HepG2 (cell line): ENCODE data around the gene RPP25L. TPM values are rescaled to one million over a fixed set of nuclear protein-coding genes. Genes with fewer than 3 reads are reported as not detected.

Experiments
- ASH2L ChIP-seq: fragments of 300-600, 200-600 bp; sonication (generic); IDR thresholded peaks from 2 replicates; pipeline ENCODE4 v1.7.0; 2017; ENCODE audit warnings: low read depth, mild to moderate bottlenecking, moderate library complexity, mixed read lengths, low read length; ENCODE audit not compliant: insufficient read length
- EP300 ChIP-seq, 3 experiments: sonication (generic) in 1 of 3; formaldehyde crosslinking in 1 of 3; IDR thresholded peaks; 2 replicates each; pipeline versions ENCODE4 v1.5.1 to v1.6.1; 2011 to 2020; ENCODE audit warnings: low read depth in 2 of 3, low read length in 2 of 3, borderline replicate concordance in 1 of 3, improper control_type of control experiment in 1 of 3, mild to moderate bottlenecking in 1 of 3, missing genetic modification reagents in 1 of 3, moderate library complexity in 1 of 3
- EZH2 ChIP-seq: conservative IDR thresholded peaks from 2 replicates; pipeline ENCODE4 v1.6.1; 2012; ENCODE audit warnings: mild to moderate bottlenecking, low read depth, low read length, moderate library complexity
- FOXJ3 ChIP-seq: sonication (generic); formaldehyde crosslinking; IDR thresholded peaks from 2 replicates; pipeline ENCODE4 v1.4.0; 2020; ENCODE audit warnings: missing genetic modification reagents, mild to moderate bottlenecking, borderline replicate concordance
- HDAC6 ChIP-seq: fragments of 200-600 bp; sonication (generic); IDR thresholded peaks from 2 replicates; pipeline ENCODE4 v1.7.0; 2017; ENCODE audit warnings: mild to moderate bottlenecking, antibody characterized with exemption, low read length, low read depth
- IRF1 ChIP-seq: sonication (generic); formaldehyde crosslinking; IDR thresholded peaks from 2 replicates; pipeline ENCODE4 v1.4.0; 2020; ENCODE audit warnings: low read depth, mild to moderate bottlenecking, missing genetic modification reagents
- NR2F6 ChIP-seq, 2 experiments: IDR thresholded peaks; 2 replicates each; pipeline ENCODE4 v1.6.1; 2016; ENCODE audit warnings: antibody characterized with exemption in 1 of 2, mild to moderate bottlenecking in 1 of 2
- RBM22 ChIP-seq: fragments of 200-400 bp; formaldehyde crosslinking; optimal IDR thresholded peaks from 2 replicates; pipeline ENCODE3; 2017; ENCODE audit warnings: mild to moderate bottlenecking, low read length, moderate library complexity
- RELA ChIP-seq: sonication (generic); formaldehyde crosslinking; IDR thresholded peaks from 2 replicates; pipeline ENCODE4 v1.4.0; 2020; ENCODE audit warnings: missing genetic modification reagents
- SIN3A ChIP-seq: IDR thresholded peaks from 2 replicates; pipeline ENCODE4 v1.6.1; 2011; ENCODE audit warnings: low read depth, mild to moderate bottlenecking, control low read depth, low read length, borderline replicate concordance
- SUZ12 ChIP-seq: fragments of 150-350 bp; IDR thresholded peaks from 2 replicates; pipeline ENCODE4 v1.6.1; 2014; ENCODE audit warnings: low read depth, low read length
- TOE1 ChIP-seq: sonication (generic); formaldehyde crosslinking; IDR thresholded peaks from 2 replicates; pipeline ENCODE4 v1.4.0; 2020; ENCODE audit warnings: mild to moderate bottlenecking, missing genetic modification reagents
- ZBTB1 ChIP-seq: sonication (generic); formaldehyde crosslinking; IDR thresholded peaks from 2 replicates; pipeline ENCODE4 v1.4.0; 2020; ENCODE audit warnings: missing genetic modification reagents, borderline replicate concordance
- ZKSCAN5 ChIP-seq: sonication (generic); formaldehyde crosslinking; IDR thresholded peaks from 2 replicates; pipeline ENCODE4 v1.5.1; 2020; ENCODE audit warnings: mild to moderate bottlenecking, missing genetic modification reagents
- ZNF124 ChIP-seq: sonication (generic); formaldehyde crosslinking; IDR thresholded peaks from 2 replicates; pipeline ENCODE4 v1.4.0; 2020; ENCODE audit warnings: missing genetic modification reagents
- ZNF235 ChIP-seq: sonication (generic); formaldehyde crosslinking; IDR thresholded peaks from 2 replicates; pipeline ENCODE4 v1.8.1; 2023; ENCODE audit warnings: mild to moderate bottlenecking, missing genetic modification reagents, borderline replicate concordance
- ZNF44 ChIP-seq: sonication (generic); formaldehyde crosslinking; IDR thresholded peaks from 2 replicates; pipeline ENCODE4 v1.5.1; 2020; ENCODE audit warnings: mild to moderate bottlenecking, missing genetic modification reagents
- ZNF547 ChIP-seq: sonication (generic); formaldehyde crosslinking; IDR thresholded peaks from 2 replicates; pipeline ENCODE4 v1.5.1; 2020; ENCODE audit warnings: mild to moderate bottlenecking, missing genetic modification reagents
- ZNF674 ChIP-seq: sonication (generic); formaldehyde crosslinking; IDR thresholded peaks from 2 replicates; pipeline ENCODE4 v1.5.0; 2020; ENCODE audit warnings: low read depth, mild to moderate bottlenecking, missing genetic modification reagents
- polyA plus RNA-seq, 8 experiments: library from polyadenylated mRNA; depleted of rRNA in 3 of 8; stranded (reverse) in 7 of 8; unstranded in 1 of 8; fragments of >200 nt; fragmentation: Illumina TruSeq in 4 of 8; extraction: Trizol in 4 of 8; gene quantifications; 2 replicates each; pipeline versions ENCODE4 v1.2.1 to v1.2.3, GENCODE V29; 2011 to 2016; ENCODE audit warnings: low read depth in 4 of 8, missing spikeins in 1 of 8, mixed read lengths in 1 of 8; ENCODE audit not compliant: insufficient read depth in 1 of 8
- total RNA-seq, 5 experiments: library from RNA; depleted of rRNA; stranded (reverse); fragments of >200 nt; fragmentation: Illumina TruSeq; extraction: Trizol; gene quantifications; 2 replicates each; pipeline ENCODE4 v1.2.3, GENCODE V29; 2016; ENCODE audit warnings: low read depth in 1 of 5
- TF ChIP-seq, protein P1 (sequence below): sonication (generic); formaldehyde crosslinking; IDR thresholded peaks from 2 replicates; pipeline ENCODE4 v1.4.0; 2020; ENCODE audit warnings: missing genetic modification reagents
- TF ChIP-seq, protein P2 (sequence below): sonication (generic); formaldehyde crosslinking; IDR thresholded peaks from 2 replicates; pipeline ENCODE4 v1.4.0; 2020; ENCODE audit warnings: mild to moderate bottlenecking, missing genetic modification reagents
- TF ChIP-seq, protein P3 (sequence below): sonication (generic); formaldehyde crosslinking; IDR thresholded peaks from 2 replicates; pipeline ENCODE4 v1.4.0; 2020; ENCODE audit warnings: missing genetic modification reagents, borderline replicate concordance
- TF ChIP-seq, protein P4 (sequence below): sonication (generic); IDR thresholded peaks from 2 replicates; pipeline ENCODE4 v1.6.1; 2016; ENCODE audit warnings: low read depth, borderline replicate concordance

RPP25L gene
- total and polyA plus RNA-seq, 2 of the 13 experiments (the other 11 are each of a cell fraction or from before 2014, with no cell fraction given) = 24.5 to 27.3 TPM

- TF ChIP-seq, protein P1, sequence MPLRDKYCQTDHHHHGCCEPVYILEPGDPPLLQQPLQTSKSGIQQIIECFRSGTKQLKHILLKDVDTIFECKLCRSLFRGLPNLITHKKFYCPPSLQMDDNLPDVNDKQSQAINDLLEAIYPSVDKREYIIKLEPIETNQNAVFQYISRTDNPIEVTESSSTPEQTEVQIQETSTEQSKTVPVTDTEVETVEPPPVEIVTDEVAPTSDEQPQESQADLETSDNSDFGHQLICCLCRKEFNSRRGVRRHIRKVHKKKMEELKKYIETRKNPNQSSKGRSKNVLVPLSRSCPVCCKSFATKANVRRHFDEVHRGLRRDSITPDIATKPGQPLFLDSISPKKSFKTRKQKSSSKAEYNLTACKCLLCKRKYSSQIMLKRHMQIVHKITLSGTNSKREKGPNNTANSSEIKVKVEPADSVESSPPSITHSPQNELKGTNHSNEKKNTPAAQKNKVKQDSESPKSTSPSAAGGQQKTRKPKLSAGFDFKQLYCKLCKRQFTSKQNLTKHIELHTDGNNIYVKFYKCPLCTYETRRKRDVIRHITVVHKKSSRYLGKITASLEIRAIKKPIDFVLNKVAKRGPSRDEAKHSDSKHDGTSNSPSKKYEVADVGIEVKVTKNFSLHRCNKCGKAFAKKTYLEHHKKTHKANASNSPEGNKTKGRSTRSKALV (CRISPR knock-in tag) = no peak
- TF ChIP-seq ZNF235 = 0 out of 2 replicates have a peak, but pooled peaks have one; percentile 39
- TF ChIP-seq ZBTB1 (CRISPR knock-in tag) = no peak
- no peak for TF ChIP-seq SUZ12
- no peak for TF ChIP-seq ZNF44 (CRISPR knock-in tag)
- no peak for TF ChIP-seq HDAC6
- TF ChIP-seq FOXJ3 (CRISPR knock-in tag) = no peak
- no peak for TF ChIP-seq ZNF124 (CRISPR knock-in tag)
- peak in 1 of 2 experiments; percentile 48; a peak in 1 of 4 replicates for TF ChIP-seq EP300 (IDR thresholded peaks at IDR 0.05; ENCODE audit: low read depth in 2 of 2, low read length in 2 of 2)
- TF ChIP-seq EP300 (CRISPR knock-in tag; IDR thresholded peaks at IDR 0.05; ENCODE audit: borderline replicate concordance) = no peak
- TF ChIP-seq, protein P2, sequence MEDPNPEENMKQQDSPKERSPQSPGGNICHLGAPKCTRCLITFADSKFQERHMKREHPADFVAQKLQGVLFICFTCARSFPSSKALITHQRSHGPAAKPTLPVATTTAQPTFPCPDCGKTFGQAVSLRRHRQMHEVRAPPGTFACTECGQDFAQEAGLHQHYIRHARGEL (CRISPR knock-in tag) = no peak
- TF ChIP-seq ZNF547 (CRISPR knock-in tag) = peak; percentile 38; the same call in 1 of the 2 replicates
- TF ChIP-seq TOE1 = no peak
- TF ChIP-seq EZH2 = no peak
- TF ChIP-seq, protein P3, sequence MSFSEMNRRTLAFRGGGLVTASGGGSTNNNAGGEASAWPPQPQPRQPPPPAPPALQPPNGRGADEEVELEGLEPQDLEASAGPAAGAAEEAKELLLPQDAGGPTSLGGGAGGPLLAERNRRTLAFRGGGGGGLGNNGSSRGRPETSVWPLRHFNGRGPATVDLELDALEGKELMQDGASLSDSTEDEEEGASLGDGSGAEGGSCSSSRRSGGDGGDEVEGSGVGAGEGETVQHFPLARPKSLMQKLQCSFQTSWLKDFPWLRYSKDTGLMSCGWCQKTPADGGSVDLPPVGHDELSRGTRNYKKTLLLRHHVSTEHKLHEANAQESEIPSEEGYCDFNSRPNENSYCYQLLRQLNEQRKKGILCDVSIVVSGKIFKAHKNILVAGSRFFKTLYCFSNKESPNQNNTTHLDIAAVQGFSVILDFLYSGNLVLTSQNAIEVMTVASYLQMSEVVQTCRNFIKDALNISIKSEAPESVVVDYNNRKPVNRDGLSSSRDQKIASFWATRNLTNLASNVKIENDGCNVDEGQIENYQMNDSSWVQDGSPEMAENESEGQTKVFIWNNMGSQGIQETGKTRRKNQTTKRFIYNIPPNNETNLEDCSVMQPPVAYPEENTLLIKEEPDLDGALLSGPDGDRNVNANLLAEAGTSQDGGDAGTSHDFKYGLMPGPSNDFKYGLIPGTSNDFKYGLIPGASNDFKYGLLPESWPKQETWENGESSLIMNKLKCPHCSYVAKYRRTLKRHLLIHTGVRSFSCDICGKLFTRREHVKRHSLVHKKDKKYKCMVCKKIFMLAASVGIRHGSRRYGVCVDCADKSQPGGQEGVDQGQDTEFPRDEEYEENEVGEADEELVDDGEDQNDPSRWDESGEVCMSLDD = no peak
- TF ChIP-seq ZNF674 = no peak
- TF ChIP-seq RELA (CRISPR knock-in tag) = no peak
- TF ChIP-seq SIN3A = peak; percentile 77; the same call in 1 of the 2 replicates
- TF ChIP-seq RBM22 = peak; percentile 21
- TF ChIP-seq IRF1 = no peak
- TF ChIP-seq, protein P4, sequence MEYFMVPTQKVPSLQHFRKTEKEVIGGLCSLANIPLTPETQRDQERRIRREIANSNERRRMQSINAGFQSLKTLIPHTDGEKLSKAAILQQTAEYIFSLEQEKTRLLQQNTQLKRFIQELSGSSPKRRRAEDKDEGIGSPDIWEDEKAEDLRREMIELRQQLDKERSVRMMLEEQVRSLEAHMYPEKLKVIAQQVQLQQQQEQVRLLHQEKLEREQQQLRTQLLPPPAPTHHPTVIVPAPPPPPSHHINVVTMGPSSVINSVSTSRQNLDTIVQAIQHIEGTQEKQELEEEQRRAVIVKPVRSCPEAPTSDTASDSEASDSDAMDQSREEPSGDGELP = no peak
- TF ChIP-seq ZKSCAN5 (CRISPR knock-in tag) = no peak
- peak; percentile 56 for TF ChIP-seq ASH2L
- TF ChIP-seq NR2F6 (IDR thresholded peaks at IDR 0.05) = peak; percentile 73
- peak; percentile 96 for TF ChIP-seq NR2F6 (CRISPR knock-in tag; IDR thresholded peaks at IDR 0.05)
Observed at GRCh38 chr9:34651876-34652601, 40.1 kb upstream of the RPP25L start, which contains the start of gene IL11RA (continued).
